ENCODE data around the gene HDAC1. TPM values are rescaled to one million over a fixed set of nuclear protein-coding genes. Genes with fewer than 3 reads are reported as not detected.

HDAC1 gene
- total and polyA plus RNA-seq, 2 of the 13 experiments (the other 11 are each of a cell fraction or from before 2014, with no cell fraction given) = 93.5 to 189 TPM

DNA sequence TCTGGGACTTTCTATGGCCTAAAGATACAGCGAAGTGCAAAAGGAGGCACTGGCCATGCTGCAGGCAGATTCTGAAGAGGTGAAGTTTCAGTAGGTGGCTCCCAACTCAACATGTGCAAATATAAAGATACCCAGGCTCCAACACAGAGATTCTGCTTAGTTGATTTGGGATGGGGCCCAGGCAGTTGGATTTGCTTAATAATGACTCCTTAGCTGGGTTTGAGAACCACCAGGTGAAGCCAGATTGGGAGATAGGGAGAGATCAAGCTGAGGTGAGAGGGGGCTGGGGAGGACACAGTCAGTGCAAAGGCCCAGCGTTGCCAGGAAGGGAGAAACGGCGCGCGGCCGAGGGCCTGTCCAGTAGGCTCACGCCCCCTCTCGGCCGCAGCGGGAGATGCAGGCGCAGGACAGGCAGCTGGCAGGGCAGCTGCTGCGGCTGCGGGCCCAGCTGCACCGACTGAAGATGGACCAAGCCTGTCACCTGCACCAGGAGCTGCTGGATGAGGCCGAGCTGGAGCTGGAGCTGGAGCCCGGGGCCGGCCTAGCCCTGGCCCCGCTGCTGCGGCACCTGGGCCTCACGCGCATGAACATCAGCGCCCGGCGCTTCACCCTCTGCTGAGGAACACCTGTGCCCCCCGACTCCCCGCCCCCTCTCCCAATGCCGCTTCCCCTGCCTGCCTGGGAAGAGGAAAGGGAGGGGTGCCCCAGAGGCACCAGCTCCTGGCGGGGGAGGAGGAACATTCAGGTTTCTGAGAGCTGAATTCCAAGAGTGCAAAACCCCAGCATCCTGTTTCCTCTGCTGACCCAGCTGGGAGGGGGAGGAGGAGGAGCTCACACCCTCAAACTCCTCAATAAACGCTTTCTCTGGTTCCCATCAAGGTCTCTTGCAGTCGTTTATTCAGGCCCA is 43.6 kb upstream of the HDAC1 start (continued):
- TF ChIP-seq ARID3A (IDR thresholded peaks at IDR 0.05; ENCODE audit: low read depth, low read length) (no peak), ZKSCAN1 (IDR thresholded peaks at IDR 0.05; ENCODE audit: low read length) (peak; percentile 54; the same call in 1 of the 2 replicates), ZBTB37 (CRISPR knock-in tag; IDR thresholded peaks at IDR 0.05) (no peak), SMAD1 (CRISPR knock-in tag; IDR thresholded peaks at IDR 0.05; ENCODE audit: borderline replicate concordance, low read depth) (no peak), NFIC (IDR thresholded peaks at IDR 0.05; ENCODE audit: low read length) (no peak), GTF2F1 (IDR thresholded peaks at IDR 0.05; ENCODE audit: low read length) (no peak), KDM5B (CRISPR knock-in tag; IDR thresholded peaks at IDR 0.05; ENCODE audit: borderline replicate concordance) (peak; percentile 74; the same call in 1 of the 2 replicates), CSRNP1 (CRISPR knock-in tag; IDR thresholded peaks at IDR 0.05) (peak; percentile 36; the same call in 1 of the 2 replicates), ZBTB26 (CRISPR knock-in tag; IDR thresholded peaks at IDR 0.05; ENCODE audit: borderline replicate concordance) (no peak), SP4 (CRISPR knock-in tag; IDR thresholded peaks at IDR 0.05) (no peak), ZBTB1 (CRISPR knock-in tag; IDR thresholded peaks at IDR 0.05; ENCODE audit: borderline replicate concordance) (no peak), ATF5 (CRISPR knock-in tag; IDR thresholded peaks at IDR 0.05; ENCODE audit: low read depth) (no peak), NCOA2 (CRISPR knock-in tag; IDR thresholded peaks at IDR 0.05) (no peak), ZNF468 (CRISPR knock-in tag; IDR thresholded peaks at IDR 0.05) (no peak), ZNF749 (CRISPR knock-in tag; IDR thresholded peaks at IDR 0.05; ENCODE audit: borderline replicate concordance) (0 out of 2 replicates have a peak, but pooled peaks have one; percentile 47), HES4 (CRISPR knock-in tag; IDR thresholded peaks at IDR 0.05; ENCODE audit: borderline replicate concordance) (no peak), ZNF431 (CRISPR knock-in tag; IDR thresholded peaks at IDR 0.05; ENCODE audit: borderline replicate concordance, low read depth) (no peak), KMT2B (CRISPR knock-in tag; IDR thresholded peaks at IDR 0.05) (no peak), ZFP36 (IDR thresholded peaks at IDR 0.05; ENCODE audit: borderline replicate concordance, low read depth, low read length, partially characterized antibody) (no peak)
- TF ChIP-seq, protein P1, sequence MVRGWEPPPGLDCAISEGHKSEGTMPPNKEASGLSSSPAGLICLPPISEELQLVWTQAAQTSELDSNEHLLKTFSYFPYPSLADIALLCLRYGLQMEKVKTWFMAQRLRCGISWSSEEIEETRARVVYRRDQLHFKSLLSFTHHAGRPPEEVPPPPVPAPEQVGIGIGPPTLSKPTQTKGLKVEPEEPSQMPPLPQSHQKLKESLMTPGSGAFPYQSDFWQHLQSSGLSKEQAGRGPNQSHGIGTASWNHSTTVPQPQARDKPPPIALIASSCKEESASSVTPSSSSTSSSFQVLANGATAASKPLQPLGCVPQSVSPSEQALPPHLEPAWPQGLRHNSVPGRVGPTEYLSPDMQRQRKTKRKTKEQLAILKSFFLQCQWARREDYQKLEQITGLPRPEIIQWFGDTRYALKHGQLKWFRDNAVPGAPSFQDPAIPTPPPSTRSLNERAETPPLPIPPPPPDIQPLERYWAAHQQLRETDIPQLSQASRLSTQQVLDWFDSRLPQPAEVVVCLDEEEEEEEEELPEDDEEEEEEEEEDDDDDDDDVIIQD (CRISPR knock-in tag; IDR thresholded peaks at IDR 0.05; ENCODE audit: low read depth) = no peak

All from HepG2 (cell line).